MM.1S (cell line): ENCODE data around the gene NEU4.

Experiments used
- EZH2 ChIP-seq: fragments of 300-600 bp; sonication (generic); optimal IDR thresholded peaks from 2 replicates; pipeline ENCODE3; 2017; ENCODE audit warnings: low read depth, mild to moderate bottlenecking, antibody characterized with exemption, low read length, mixed read lengths
- EZH2phosphoT487 ChIP-seq: fragments of 300-600 bp; sonication (generic); IDR thresholded peaks from 2 replicates; pipeline ENCODE4 v1.6.1; 2018; ENCODE audit warnings: antibody characterized with exemption, low read length
- TF ChIP-seq, protein P1 (sequence below): fragments of 300-600 bp; sonication (generic); IDR thresholded peaks from 2 replicates; pipeline ENCODE4 v1.5.1; 2016; ENCODE audit warnings: antibody characterized with exemption, low read length, mixed read lengths

DNA sequence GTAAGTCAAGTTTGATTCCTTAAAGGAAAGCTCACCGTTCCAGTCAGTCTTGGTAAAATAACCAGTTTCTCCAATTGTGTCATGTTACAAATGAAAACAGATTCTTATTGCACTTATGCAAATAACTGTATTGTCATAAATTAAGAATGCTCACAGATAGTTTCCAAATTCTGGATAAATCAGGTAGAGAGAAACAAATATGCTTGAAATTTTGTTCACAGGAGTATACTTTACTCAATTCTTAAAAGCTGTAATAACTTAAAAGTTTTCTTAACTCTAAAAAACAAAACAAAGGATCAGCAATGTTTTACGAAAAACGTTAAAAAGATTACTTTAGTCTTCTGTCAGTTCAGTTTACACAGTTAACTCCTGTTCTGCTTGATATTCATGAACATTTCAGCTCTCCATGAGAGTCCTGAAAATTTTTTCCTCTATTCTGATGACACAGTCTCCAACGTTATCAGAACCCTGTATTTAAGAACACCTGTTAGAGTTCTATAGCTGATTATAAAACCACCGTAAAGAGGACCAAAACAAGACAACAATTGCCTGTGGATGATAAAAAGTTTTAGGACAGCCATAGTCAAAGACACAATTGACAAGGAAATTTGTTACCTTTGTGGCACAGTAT, 27.9 kb upstream of the NEU4 start:
- TF ChIP-seq EZH2 (no peak), EZH2phosphoT487 (no peak)
- TF ChIP-seq, protein P1, sequence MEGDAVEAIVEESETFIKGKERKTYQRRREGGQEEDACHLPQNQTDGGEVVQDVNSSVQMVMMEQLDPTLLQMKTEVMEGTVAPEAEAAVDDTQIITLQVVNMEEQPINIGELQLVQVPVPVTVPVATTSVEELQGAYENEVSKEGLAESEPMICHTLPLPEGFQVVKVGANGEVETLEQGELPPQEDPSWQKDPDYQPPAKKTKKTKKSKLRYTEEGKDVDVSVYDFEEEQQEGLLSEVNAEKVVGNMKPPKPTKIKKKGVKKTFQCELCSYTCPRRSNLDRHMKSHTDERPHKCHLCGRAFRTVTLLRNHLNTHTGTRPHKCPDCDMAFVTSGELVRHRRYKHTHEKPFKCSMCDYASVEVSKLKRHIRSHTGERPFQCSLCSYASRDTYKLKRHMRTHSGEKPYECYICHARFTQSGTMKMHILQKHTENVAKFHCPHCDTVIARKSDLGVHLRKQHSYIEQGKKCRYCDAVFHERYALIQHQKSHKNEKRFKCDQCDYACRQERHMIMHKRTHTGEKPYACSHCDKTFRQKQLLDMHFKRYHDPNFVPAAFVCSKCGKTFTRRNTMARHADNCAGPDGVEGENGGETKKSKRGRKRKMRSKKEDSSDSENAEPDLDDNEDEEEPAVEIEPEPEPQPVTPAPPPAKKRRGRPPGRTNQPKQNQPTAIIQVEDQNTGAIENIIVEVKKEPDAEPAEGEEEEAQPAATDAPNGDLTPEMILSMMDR, result no peak
